Left colon (tissue), 2 donors: ENCODE measurements around the gene UGCG. TPM values are rescaled to one million over a fixed set of nuclear protein-coding genes. Genes with fewer than 3 reads are reported as not detected.

Source experiments
- ATAC-seq: fragments of 200-7000 bp; cut with Tn5 transposase; one replicate; pipeline ENCODE4 v1.9.1; 2020; ENCODE audit warnings: mild to moderate bottlenecking, moderate library complexity
- DNase-seq, 2 donors: peaks; one replicate each; pipeline ENCODE4 v3.0.0-alpha.2; 2020
- intact Hi-C, 2 donors: fragments of 100-400 bp; cut with DNase I in 1 of 2; cut with micrococcal nuclease in 1 of 2; formaldehyde crosslinking; loops; one replicate each; pipeline versions ENCODE4 v1.11.2 to v1.14.0; 2022; cut with DNase I, micrococcal nuclease
- microRNA-seq, 2 donors: library from miRNA; unstranded; fragments of <30 nt; microRNA quantifications; one replicate each; pipeline versions ENCODE4 v1.1.0 to v1.2.0, GENCODE V29; 2020
- total RNA-seq, 2 donors: library from RNA; stranded (reverse); fragmentation: NEBNext Ultra II Directional; extraction: Animal tissue kit (Norgen Biotek cat#: 25700); gene quantifications; one replicate each; pipeline ENCODE4 v1.2.1, GENCODE V29; 2021
- donor health status: DM: no; HTN: no; CAD: no.
- donor health status: DM: yes; HTN: yes; CAD: no.

UGCG gene
- total RNA-seq, 2 donors from 2014 or later, result 32.3 to 49.2 TPM

- ATAC-seq (peak; percentile 12), DNase-seq (no peak)
- intact Hi-C loops, result no loop called here
Observed at GRCh38 chr9:111966124-111966723, 69.6 kb downstream of the UGCG start.

- ATAC-seq (no peak), DNase-seq (no peak)
- intact Hi-C loops, result no loop called here
Observed at GRCh38 chr9:111966861-111967291, 70.3 kb downstream of the UGCG start.

GRCh38 chr9:111967621-111968020, 71.0 kb downstream of the UGCG start:
- ATAC-seq (no peak), DNase-seq (no peak)
- intact Hi-C loops, result no loop called here

- ATAC-seq (no peak), DNase-seq (no peak)
- intact Hi-C loops, result no loop called here
Observed at GRCh38 chr9:111969061-111969460, 72.4 kb downstream of the UGCG start.

GRCh38 chr9:111969622-111970021, 73.0 kb downstream of the UGCG start:
- ATAC-seq (no peak), DNase-seq (no peak)
- intact Hi-C loops, result no loop called here

- no peak for ATAC-seq
- intact Hi-C loops, result no loop called here
- no peak for DNase-seq
Observed at GRCh38 chr9:111970827-111971226, 74.2 kb downstream of the UGCG start.

- intact Hi-C loops, result no loop called here
- peak; percentile 87 for ATAC-seq
- no peak for DNase-seq
Observed at GRCh38 chr9:111974092-111974681, 77.6 kb downstream of the UGCG start.

- intact Hi-C loops, result no loop called here
- DNase-seq (peak; percentile 56 to 67), ATAC-seq (peak; percentile 77)
Observed at GRCh38 chr9:111975709-111976108, 79.1 kb downstream of the UGCG start.

- intact Hi-C loops, result no loop called here
- ATAC-seq, result no peak
- DNase-seq, result no peak
Observed at GRCh38 chr9:111978616-111979015, 82.0 kb downstream of the UGCG start.

GRCh38 chr9:111979561-111979960, 82.9 kb downstream of the UGCG start:
- intact Hi-C loops, result no loop called here
- ATAC-seq, result peak; percentile 21
- DNase-seq, result no peak

- intact Hi-C loops, result no loop called here
- no peak for ATAC-seq
- DNase-seq, result no peak
Observed at GRCh38 chr9:111980398-111980797, 83.8 kb downstream of the UGCG start.

- intact Hi-C loops, result no loop called here
- DNase-seq (no peak), ATAC-seq (no peak)
Observed at GRCh38 chr9:111983484-111983908, 86.9 kb downstream of the UGCG start.

GRCh38 chr9:111984086-111984802, 87.6 kb downstream of the UGCG start:
- ATAC-seq, result no peak
- no peak for DNase-seq
- intact Hi-C loops, result no loop called here

Small RNAs within 50 kb of the gene (microRNA-seq; reads per million reads assigned to microRNA genes)
- 0 reads per million in 2 donors for gene MIR4668

Other genes with a start within 250 kb of the UGCG start
- gene GNG10, start 235.2 kb upstream of the UGCG start, total RNA-seq, result 10 to 100 TPM; 17.7 to 25.8 TPM
- gene SHOC1, start 101.9 kb upstream of the UGCG start, total RNA-seq, result not detected